Ishikawa (cell line): ENCODE measurements around the gene POLR2L.

Source experiments
- CEBPB ChIP-seq: IDR thresholded peaks from 2 replicates; pipeline ENCODE4 v1.6.1; 2012
- CREB1 ChIP-seq: IDR thresholded peaks from 2 replicates; pipeline ENCODE4 v1.6.1; 2012; ENCODE audit warnings: low read depth
- EP300 ChIP-seq: IDR thresholded peaks from 2 replicates; pipeline ENCODE4 v1.6.1; 2012; ENCODE audit warnings: borderline replicate concordance
- FOXM1 ChIP-seq: IDR thresholded peaks from 2 replicates; pipeline ENCODE4 v1.6.1; 2012; ENCODE audit warnings: low read depth, borderline replicate concordance
- NFIC ChIP-seq: IDR thresholded peaks from 2 replicates; pipeline ENCODE4 v1.6.1; 2012
- RAD21 ChIP-seq: IDR thresholded peaks from 2 replicates; pipeline ENCODE4 v1.6.1; 2012; ENCODE audit warnings: low read depth
- TAF1 ChIP-seq: IDR thresholded peaks from 2 replicates; pipeline ENCODE4 v1.6.1; 2012; ENCODE audit warnings: low read depth, mild to moderate bottlenecking
- TCF12 ChIP-seq: IDR thresholded peaks from 2 replicates; pipeline ENCODE4 v1.6.1; 2012; ENCODE audit warnings: low read depth
- TEAD4 ChIP-seq: IDR thresholded peaks from 2 replicates; pipeline ENCODE4 v1.6.1; 2012
- USF1 ChIP-seq: IDR thresholded peaks from 2 replicates; pipeline ENCODE4 v1.6.1; 2012
- YY1 ChIP-seq: IDR thresholded peaks from 2 replicates; pipeline ENCODE4 v1.6.1; 2012; ENCODE audit warnings: low read depth
- TF ChIP-seq, protein P1 (sequence below): IDR thresholded peaks from 2 replicates; pipeline ENCODE4 v1.6.1; 2012
- TF ChIP-seq, protein P2 (sequence below): IDR thresholded peaks from 2 replicates; pipeline ENCODE4 v1.6.1; 2012; ENCODE audit warnings: low read depth, mild to moderate bottlenecking

DNA sequence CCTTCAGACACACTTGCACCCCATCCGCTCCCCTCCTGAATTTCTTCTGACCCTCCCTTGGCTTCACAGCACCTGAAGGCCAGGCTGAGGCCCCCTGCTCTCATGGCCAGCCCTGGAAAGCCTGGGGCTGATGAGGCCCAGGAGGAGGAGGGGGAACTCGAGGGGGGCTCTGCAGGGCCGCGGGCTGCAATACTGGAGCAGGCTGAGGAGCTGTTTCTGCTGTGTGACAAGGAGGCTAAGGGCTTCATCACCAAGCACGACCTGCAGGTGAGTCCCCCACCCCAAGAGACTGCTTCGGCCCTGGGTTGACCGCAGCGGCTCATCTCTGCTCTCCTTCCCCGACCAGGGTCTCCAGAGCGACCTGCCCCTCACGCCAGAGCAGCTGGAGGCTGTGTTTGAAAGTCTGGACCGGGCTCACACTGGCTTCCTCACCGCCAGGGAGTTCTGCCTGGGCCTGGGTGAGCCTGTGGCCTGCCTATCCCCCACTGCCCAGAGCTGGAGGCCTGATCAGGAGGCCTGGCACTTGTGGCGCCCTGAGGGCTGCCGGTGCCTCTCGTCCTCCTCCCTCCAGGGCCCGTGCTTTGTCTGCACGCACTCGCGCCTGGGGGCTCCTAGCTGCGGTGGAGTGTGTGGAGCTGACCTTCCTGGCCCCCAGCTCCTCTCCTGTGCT lies 13.7 kb downstream of the POLR2L start:
- TF ChIP-seq YY1 (no peak), USF1 (no peak), RAD21 (no peak), CREB1 (no peak), TEAD4 (no peak), EP300 (no peak), NFIC (no peak), TAF1 (no peak), CEBPB (no peak), TCF12 (no peak), FOXM1 (no peak)
- TF ChIP-seq, protein P1, sequence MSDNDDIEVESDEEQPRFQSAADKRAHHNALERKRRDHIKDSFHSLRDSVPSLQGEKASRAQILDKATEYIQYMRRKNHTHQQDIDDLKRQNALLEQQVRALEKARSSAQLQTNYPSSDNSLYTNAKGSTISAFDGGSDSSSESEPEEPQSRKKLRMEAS = no peak
- TF ChIP-seq, protein P2, sequence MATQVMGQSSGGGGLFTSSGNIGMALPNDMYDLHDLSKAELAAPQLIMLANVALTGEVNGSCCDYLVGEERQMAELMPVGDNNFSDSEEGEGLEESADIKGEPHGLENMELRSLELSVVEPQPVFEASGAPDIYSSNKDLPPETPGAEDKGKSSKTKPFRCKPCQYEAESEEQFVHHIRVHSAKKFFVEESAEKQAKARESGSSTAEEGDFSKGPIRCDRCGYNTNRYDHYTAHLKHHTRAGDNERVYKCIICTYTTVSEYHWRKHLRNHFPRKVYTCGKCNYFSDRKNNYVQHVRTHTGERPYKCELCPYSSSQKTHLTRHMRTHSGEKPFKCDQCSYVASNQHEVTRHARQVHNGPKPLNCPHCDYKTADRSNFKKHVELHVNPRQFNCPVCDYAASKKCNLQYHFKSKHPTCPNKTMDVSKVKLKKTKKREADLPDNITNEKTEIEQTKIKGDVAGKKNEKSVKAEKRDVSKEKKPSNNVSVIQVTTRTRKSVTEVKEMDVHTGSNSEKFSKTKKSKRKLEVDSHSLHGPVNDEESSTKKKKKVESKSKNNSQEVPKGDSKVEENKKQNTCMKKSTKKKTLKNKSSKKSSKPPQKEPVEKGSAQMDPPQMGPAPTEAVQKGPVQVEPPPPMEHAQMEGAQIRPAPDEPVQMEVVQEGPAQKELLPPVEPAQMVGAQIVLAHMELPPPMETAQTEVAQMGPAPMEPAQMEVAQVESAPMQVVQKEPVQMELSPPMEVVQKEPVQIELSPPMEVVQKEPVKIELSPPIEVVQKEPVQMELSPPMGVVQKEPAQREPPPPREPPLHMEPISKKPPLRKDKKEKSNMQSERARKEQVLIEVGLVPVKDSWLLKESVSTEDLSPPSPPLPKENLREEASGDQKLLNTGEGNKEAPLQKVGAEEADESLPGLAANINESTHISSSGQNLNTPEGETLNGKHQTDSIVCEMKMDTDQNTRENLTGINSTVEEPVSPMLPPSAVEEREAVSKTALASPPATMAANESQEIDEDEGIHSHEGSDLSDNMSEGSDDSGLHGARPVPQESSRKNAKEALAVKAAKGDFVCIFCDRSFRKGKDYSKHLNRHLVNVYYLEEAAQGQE = no peak
